Neural cell (in vitro differentiated cells): Measurements from ENCODE around the gene FERMT2. TPM values are rescaled to one million over a fixed set of nuclear protein-coding genes. Genes with fewer than 3 reads are reported as not detected.

ENCODE experiments used
- H2AFZ ChIP-seq: fragments of 200-600, 300-800 bp; sonication (generic), shearing (Covaris generic); 2 replicates; pipeline ENCODE4 v1.6.0; 2014; ENCODE audit warnings: low read depth, mild to moderate bottlenecking, antibody characterized with exemption, low read length, moderate library complexity
- H3F3A ChIP-seq: fragments of 200-600 bp; shearing (Covaris generic); 2 replicates; pipeline ENCODE4 v1.6.1; 2016; ENCODE audit warnings: mild to moderate bottlenecking, moderate library complexity, mixed read lengths, antibody characterized with exemption, low read length; ENCODE audit not compliant: insufficient read depth, poor library complexity, severe bottlenecking
- H3K27ac ChIP-seq: fragments of 200-600, 300-800 bp; sonication (generic), shearing (Covaris generic); 2 replicates; pipeline ENCODE4 v1.5.1; 2014; ENCODE audit warnings: mild to moderate bottlenecking, low read length, moderate library complexity
- H3K27me3 ChIP-seq: fragments of 300-800, 200-600 bp; sonication (generic), shearing (Covaris generic); 2 replicates; pipeline ENCODE4 v1.6.0; 2014; ENCODE audit warnings: mild to moderate bottlenecking, low read depth, low read length, moderate library complexity; ENCODE audit not compliant: insufficient read depth
- H3K36me3 ChIP-seq: fragments of 300-800, 200-600 bp; sonication (generic), shearing (Covaris generic); 2 replicates; pipeline ENCODE4 v1.5.1; 2014; ENCODE audit warnings: mild to moderate bottlenecking, antibody characterized with exemption, low read length, moderate library complexity; ENCODE audit not compliant: insufficient read depth
- H3K4me2 ChIP-seq: fragments of 300-800, 200-600 bp; sonication (generic), shearing (Covaris generic); 2 replicates; pipeline ENCODE4 v1.6.0; 2014; ENCODE audit warnings: mild to moderate bottlenecking, low read length
- H3K4me3 ChIP-seq: fragments of 300-800, 200-600 bp; sonication (generic), shearing (Covaris generic); 2 replicates; pipeline ENCODE4 v1.5.1; 2014; ENCODE audit warnings: mild to moderate bottlenecking, low read length, moderate library complexity
- H3K79me2 ChIP-seq: fragments of 200-600 bp; shearing (Covaris generic); replicated peaks from 2 replicates; pipeline ENCODE4 v1.6.0; 2014; ENCODE audit warnings: mild to moderate bottlenecking, low read length, moderate library complexity; ENCODE audit not compliant: insufficient read depth
- H3K9ac ChIP-seq: fragments of 300-800, 200-600 bp; sonication (generic), shearing (Covaris generic); 2 replicates; pipeline ENCODE4 v1.6.1; 2016; ENCODE audit warnings: mild to moderate bottlenecking, low read length, mixed read lengths
- H3K9me2 ChIP-seq: fragments of 200-600 bp; shearing (Covaris generic); 2 replicates; pipeline ENCODE4 v1.6.1; 2016; ENCODE audit warnings: mild to moderate bottlenecking, low read length, mixed read lengths; ENCODE audit not compliant: insufficient read depth
- H3K9me3 ChIP-seq: fragments of 200-600, 300-800 bp; sonication (generic), shearing (Covaris generic); 2 replicates; pipeline ENCODE4 v1.6.1; 2016; ENCODE audit warnings: mild to moderate bottlenecking, mixed run types, low read length, moderate library complexity, mixed read lengths
- H4K20me1 ChIP-seq: fragments of 200-600 bp; shearing (Covaris generic); 2 replicates; pipeline ENCODE4 v1.6.1; 2016; ENCODE audit warnings: mild to moderate bottlenecking, mixed run types; ENCODE audit not compliant: insufficient read depth
- EP300 ChIP-seq: fragments of 450-650 bp; conservative IDR thresholded peaks from 2 replicates; pipeline ENCODE4 v1.6.1; 2014; ENCODE audit warnings: antibody characterized with exemption, mild to moderate bottlenecking, moderate library complexity; ENCODE audit not compliant: poor library complexity, severe bottlenecking
- EZH2 ChIP-seq: fragments of 200-600, 300-800 bp; shearing (Covaris generic), sonication (generic); IDR thresholded peaks from 2 replicates; pipeline ENCODE4 v1.6.1; 2014; ENCODE audit warnings: antibody characterized with exemption, low read length, borderline replicate concordance, mild to moderate bottlenecking; ENCODE audit not compliant: insufficient read depth, poor library complexity, severe bottlenecking
- MXI1 ChIP-seq: fragments of 450-650 bp; conservative IDR thresholded peaks from 2 replicates; pipeline ENCODE4 v1.6.1; 2014; ENCODE audit warnings: antibody characterized with exemption, mild to moderate bottlenecking; ENCODE audit not compliant: poor library complexity, severe bottlenecking
- POLR2AphosphoS5 ChIP-seq: IDR thresholded peaks from 2 replicates; pipeline ENCODE4 v1.6.1; 2012
- RAD21 ChIP-seq: fragments of 450-650 bp; conservative IDR thresholded peaks from 2 replicates; pipeline ENCODE4 v1.6.1; 2014; ENCODE audit warnings: antibody characterized with exemption, mild to moderate bottlenecking, moderate library complexity
- SMC3 ChIP-seq: fragments of 450-650 bp; conservative IDR thresholded peaks from 2 replicates; pipeline ENCODE4 v1.6.1; 2014; ENCODE audit warnings: antibody characterized with exemption, mild to moderate bottlenecking, moderate library complexity; ENCODE audit not compliant: poor library complexity
- TAF1 ChIP-seq: IDR thresholded peaks from 2 replicates; pipeline ENCODE4 v1.6.1; 2012; ENCODE audit warnings: low read depth
- polyA plus RNA-seq: library from polyadenylated mRNA; depleted of rRNA; stranded (reverse); fragments of >200 nt; gene quantifications from 2 replicates; pipeline ENCODE4 v1.2.3, GENCODE V29; 2014
- TF ChIP-seq, protein P1 (sequence below): IDR thresholded peaks from 2 replicates; pipeline ENCODE4 v1.6.1; 2012; ENCODE audit warnings: borderline replicate concordance
- TF ChIP-seq, protein P2 (sequence below): fragments of 450-650 bp; IDR thresholded peaks from 2 replicates; pipeline ENCODE4 v1.5.1; 2014; ENCODE audit warnings: antibody characterized with exemption, mild to moderate bottlenecking, moderate library complexity; ENCODE audit not compliant: poor library complexity, severe bottlenecking

FERMT2 gene
- polyA plus RNA-seq, 1 donor from 2014 or later: 59.6 TPM

- H3K4me3 ChIP-seq: no peak overlapping the region
- H3K9me2 ChIP-seq: no peaks in the 10 kb centered on the region
- no peaks in the 10 kb centered on the region for H3K27me3 ChIP-seq
- H3K9ac ChIP-seq: no peak overlapping the region
- no peak overlapping the region for H2AFZ ChIP-seq
- peaks cover 5% of the 10 kb centered on the region for H3K36me3 ChIP-seq
- H3K9me3 ChIP-seq: no peaks in the 10 kb centered on the region
- H3K27ac ChIP-seq: no peak overlapping the region
- no peaks in the 10 kb centered on the region for H4K20me1 ChIP-seq
- TF ChIP-seq MXI1 (no peak), EZH2 (no peak), RAD21 (no peak), TAF1 (no peak), EP300 (no peak), POLR2AphosphoS5 (no peak)
- TF ChIP-seq, protein P1, sequence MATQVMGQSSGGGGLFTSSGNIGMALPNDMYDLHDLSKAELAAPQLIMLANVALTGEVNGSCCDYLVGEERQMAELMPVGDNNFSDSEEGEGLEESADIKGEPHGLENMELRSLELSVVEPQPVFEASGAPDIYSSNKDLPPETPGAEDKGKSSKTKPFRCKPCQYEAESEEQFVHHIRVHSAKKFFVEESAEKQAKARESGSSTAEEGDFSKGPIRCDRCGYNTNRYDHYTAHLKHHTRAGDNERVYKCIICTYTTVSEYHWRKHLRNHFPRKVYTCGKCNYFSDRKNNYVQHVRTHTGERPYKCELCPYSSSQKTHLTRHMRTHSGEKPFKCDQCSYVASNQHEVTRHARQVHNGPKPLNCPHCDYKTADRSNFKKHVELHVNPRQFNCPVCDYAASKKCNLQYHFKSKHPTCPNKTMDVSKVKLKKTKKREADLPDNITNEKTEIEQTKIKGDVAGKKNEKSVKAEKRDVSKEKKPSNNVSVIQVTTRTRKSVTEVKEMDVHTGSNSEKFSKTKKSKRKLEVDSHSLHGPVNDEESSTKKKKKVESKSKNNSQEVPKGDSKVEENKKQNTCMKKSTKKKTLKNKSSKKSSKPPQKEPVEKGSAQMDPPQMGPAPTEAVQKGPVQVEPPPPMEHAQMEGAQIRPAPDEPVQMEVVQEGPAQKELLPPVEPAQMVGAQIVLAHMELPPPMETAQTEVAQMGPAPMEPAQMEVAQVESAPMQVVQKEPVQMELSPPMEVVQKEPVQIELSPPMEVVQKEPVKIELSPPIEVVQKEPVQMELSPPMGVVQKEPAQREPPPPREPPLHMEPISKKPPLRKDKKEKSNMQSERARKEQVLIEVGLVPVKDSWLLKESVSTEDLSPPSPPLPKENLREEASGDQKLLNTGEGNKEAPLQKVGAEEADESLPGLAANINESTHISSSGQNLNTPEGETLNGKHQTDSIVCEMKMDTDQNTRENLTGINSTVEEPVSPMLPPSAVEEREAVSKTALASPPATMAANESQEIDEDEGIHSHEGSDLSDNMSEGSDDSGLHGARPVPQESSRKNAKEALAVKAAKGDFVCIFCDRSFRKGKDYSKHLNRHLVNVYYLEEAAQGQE: no peak
- TF ChIP-seq, protein P2, sequence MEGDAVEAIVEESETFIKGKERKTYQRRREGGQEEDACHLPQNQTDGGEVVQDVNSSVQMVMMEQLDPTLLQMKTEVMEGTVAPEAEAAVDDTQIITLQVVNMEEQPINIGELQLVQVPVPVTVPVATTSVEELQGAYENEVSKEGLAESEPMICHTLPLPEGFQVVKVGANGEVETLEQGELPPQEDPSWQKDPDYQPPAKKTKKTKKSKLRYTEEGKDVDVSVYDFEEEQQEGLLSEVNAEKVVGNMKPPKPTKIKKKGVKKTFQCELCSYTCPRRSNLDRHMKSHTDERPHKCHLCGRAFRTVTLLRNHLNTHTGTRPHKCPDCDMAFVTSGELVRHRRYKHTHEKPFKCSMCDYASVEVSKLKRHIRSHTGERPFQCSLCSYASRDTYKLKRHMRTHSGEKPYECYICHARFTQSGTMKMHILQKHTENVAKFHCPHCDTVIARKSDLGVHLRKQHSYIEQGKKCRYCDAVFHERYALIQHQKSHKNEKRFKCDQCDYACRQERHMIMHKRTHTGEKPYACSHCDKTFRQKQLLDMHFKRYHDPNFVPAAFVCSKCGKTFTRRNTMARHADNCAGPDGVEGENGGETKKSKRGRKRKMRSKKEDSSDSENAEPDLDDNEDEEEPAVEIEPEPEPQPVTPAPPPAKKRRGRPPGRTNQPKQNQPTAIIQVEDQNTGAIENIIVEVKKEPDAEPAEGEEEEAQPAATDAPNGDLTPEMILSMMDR: no peak
- no peaks in the 10 kb centered on the region for H3K79me2 ChIP-seq
- H3F3A ChIP-seq: no peaks in the 10 kb centered on the region
- no peak overlapping the region for H3K4me2 ChIP-seq
Observed at GRCh38 chr14:52852810-52853521, 97.9 kb downstream of the FERMT2 start.

DNA sequence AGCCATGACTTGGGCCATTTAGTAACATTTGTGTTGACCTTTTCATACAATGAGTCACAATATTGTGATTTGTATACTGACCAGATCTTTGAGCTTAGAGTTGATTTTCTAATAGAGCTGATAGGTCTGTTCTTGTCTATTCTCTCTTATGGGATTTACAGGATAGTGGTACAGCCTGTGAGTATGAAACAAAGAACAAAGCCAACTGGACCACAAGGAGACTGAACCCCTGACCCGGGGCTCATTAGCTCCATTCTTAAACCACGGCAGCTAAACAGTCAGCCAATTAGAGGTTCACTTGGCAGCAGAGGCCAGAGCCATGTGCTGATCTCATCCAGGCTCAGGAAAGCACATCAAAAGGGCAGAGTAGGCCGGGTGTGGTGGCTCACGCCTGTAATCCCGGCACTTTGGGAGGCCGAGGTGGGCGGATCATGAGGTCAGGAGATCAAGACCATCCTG, 100.4 kb downstream of the FERMT2 start:
- no peaks in the 10 kb centered on the region for H3K9me3 ChIP-seq
- H2AFZ ChIP-seq: no peak overlapping the region
- H3K27ac ChIP-seq: no peak overlapping the region

More for the DNA sequence above, 100.4 kb downstream of the FERMT2 start:
- TF ChIP-seq SMC3 (no peak), POLR2AphosphoS5 (no peak), EP300 (no peak), RAD21 (no peak), MXI1 (no peak), TAF1 (no peak), EZH2 (no peak)
- TF ChIP-seq, protein P1: no peak
- TF ChIP-seq, protein P2: no peak
- no peak overlapping the region for H3K4me3 ChIP-seq
- H3F3A ChIP-seq: no peaks in the 10 kb centered on the region
- no peak overlapping the region for H3K4me2 ChIP-seq
- no peaks in the 10 kb centered on the region for H3K79me2 ChIP-seq
- no peaks in the 10 kb centered on the region for H3K27me3 ChIP-seq
- no peak overlapping the region for H3K9ac ChIP-seq
- no peaks in the 10 kb centered on the region for H3K36me3 ChIP-seq
- no peaks in the 10 kb centered on the region for H3K9me2 ChIP-seq
- H4K20me1 ChIP-seq: no peaks in the 10 kb centered on the region
